Measurements from ENCODE around the gene UBAC2.
A peak's percentile ranks its signal among the peaks of the same experiment; 100 is the strongest.

The UBAC2 gene

DNA sequence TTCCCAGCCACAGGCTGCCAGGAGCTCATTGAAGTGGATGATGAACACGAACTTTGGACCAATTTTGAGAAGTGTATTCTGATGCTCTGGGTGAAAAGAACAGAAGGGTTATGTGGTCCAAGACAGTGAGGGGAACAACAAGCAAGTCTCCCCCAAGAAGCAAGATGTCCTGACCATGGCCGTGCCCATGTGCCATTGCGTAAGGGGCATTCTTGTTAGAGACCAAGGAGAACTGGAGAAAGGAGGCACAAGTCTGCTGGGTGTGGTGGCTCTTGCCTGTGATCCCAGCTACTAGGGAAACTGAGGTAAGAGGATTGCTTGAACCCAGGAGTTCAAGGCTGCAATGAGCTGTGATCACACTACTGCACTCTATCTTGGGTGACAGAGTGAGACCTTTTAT lies 27.0 kb upstream of the UBAC2 start:
- Mint-ChIP-seq H3K4me1 (ENCODE audit: low read depth) (peaks cover 23% of the 10 kb centered on the region), H3K9me3 (ENCODE audit: low read depth) (no peaks in the 10 kb centered on the region), H3K4me3 (no peak overlapping the region), H3K27ac (peak overlapping the region; percentile 46), H3K36me3 (no peaks in the 10 kb centered on the region), H3K27me3 (no peaks in the 10 kb centered on the region)

- no peaks in the 10 kb centered on the region for H3K27me3 Mint-ChIP-seq
- no peaks in the 10 kb centered on the region for H3K36me3 Mint-ChIP-seq
- no peak overlapping the region for H3K27ac Mint-ChIP-seq
- H3K9me3 Mint-ChIP-seq (ENCODE audit: low read depth): no peaks in the 10 kb centered on the region
- H3K4me3 Mint-ChIP-seq: no peak overlapping the region
- H3K4me1 Mint-ChIP-seq (ENCODE audit: low read depth): peaks cover 33% of the 10 kb centered on the region
These were observed 26.0 kb upstream of the UBAC2 start for GRCh38 chr13:99174533-99175100.

GRCh38 chr13:99176309-99177276 lies 24.1 kb upstream of the UBAC2 start:
- Mint-ChIP-seq H3K27ac (peak overlapping the region; percentile 83), H3K4me1 (ENCODE audit: low read depth) (peaks cover 45% of the 10 kb centered on the region), H3K36me3 (peaks cover 8% of the 10 kb centered on the region), H3K4me3 (peak overlapping the region; percentile 72), H3K9me3 (ENCODE audit: low read depth) (no peaks in the 10 kb centered on the region), H3K27me3 (no peaks in the 10 kb centered on the region)

DNA sequence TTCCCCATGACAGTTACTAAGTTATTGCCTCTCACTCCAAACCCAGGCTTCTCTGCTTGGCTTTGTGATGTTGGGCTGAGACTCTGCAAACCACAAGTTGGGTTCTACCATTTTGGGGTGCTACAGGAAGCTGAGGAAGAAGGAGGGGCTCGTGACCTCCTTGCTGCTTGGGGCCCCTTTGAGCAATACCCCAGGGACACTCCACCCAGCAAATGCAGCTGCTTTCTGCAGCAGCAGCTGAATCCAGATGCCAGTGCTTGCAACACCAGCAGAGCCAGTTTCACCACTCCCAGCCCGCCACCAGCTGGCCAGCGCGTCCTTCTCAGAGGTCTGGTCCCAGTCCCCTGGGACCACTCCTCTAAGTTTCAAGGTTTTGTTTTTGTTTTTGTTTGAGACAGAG lies 22.0 kb upstream of the UBAC2 start:
- Mint-ChIP-seq H3K27ac (peak overlapping the region; percentile 68), H3K9me3 (ENCODE audit: low read depth) (no peaks in the 10 kb centered on the region), H3K4me3 (peak overlapping the region; percentile 25), H3K4me1 (ENCODE audit: low read depth) (peaks cover 44% of the 10 kb centered on the region), H3K27me3 (no peaks in the 10 kb centered on the region), H3K36me3 (peaks cover 8% of the 10 kb centered on the region)

GRCh38 chr13:99179460-99179859 lies 21.2 kb upstream of the UBAC2 start:
- H3K9me3 Mint-ChIP-seq (ENCODE audit: low read depth): no peaks in the 10 kb centered on the region
- H3K27ac Mint-ChIP-seq: peak overlapping the region; percentile 68
- H3K4me1 Mint-ChIP-seq (ENCODE audit: low read depth): peaks cover 44% of the 10 kb centered on the region
- peak overlapping the region; percentile 64 for H3K4me3 Mint-ChIP-seq
- H3K36me3 Mint-ChIP-seq: peaks cover 8% of the 10 kb centered on the region
- H3K27me3 Mint-ChIP-seq: no peaks in the 10 kb centered on the region

DNA sequence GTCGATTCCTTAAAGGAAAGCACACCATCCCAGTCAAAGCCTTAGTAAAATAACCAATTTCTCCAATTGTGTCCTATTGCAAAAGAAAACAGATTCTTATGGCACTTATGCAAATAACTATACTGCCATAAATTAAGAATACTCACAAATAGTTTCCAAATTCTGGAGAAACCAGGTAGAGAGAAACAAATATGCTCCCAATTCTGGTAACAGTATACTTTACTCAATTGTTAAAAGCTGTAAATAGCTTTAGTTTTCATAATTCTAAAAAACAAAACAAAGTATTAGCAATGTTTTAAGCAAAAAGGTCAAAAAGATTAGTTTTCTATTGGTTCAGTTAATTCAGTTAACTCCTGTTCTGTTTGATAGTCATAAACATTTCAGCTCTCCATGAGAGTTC lies 18.2 kb upstream of the UBAC2 start:
- no peaks in the 10 kb centered on the region for H3K9me3 Mint-ChIP-seq (ENCODE audit: low read depth)
- H3K36me3 Mint-ChIP-seq: peaks cover 10% of the 10 kb centered on the region
- no peak overlapping the region for H3K4me3 Mint-ChIP-seq
- H3K27ac Mint-ChIP-seq: no peak overlapping the region
- H3K4me1 Mint-ChIP-seq (ENCODE audit: low read depth): peaks cover 34% of the 10 kb centered on the region
- no peaks in the 10 kb centered on the region for H3K27me3 Mint-ChIP-seq

DNA sequence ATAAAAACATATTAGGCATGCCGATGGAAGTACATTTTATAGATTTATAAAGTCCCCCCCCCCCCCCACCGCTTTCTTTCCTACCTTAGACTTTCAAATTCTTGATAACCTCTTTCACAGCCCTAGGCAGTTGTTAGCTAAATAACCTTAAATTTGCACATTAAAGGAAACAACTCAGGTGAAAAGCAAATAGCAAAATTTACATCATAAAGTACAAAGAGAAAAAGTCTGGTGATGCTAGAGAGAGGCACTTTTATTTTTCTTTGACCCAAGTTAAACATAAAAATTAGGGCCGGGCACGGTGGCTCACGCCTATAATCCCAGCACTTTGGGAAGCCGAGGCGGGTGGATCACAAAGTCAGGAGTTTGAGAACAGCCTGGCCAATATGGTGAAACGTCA lies 15.0 kb upstream of the UBAC2 start:
- Mint-ChIP-seq H3K4me3 (no peak overlapping the region), H3K27me3 (no peaks in the 10 kb centered on the region), H3K27ac (no peak overlapping the region), H3K36me3 (peaks cover 8% of the 10 kb centered on the region), H3K4me1 (ENCODE audit: low read depth) (peaks cover 3% of the 10 kb centered on the region), H3K9me3 (ENCODE audit: low read depth) (no peaks in the 10 kb centered on the region)

DNA sequence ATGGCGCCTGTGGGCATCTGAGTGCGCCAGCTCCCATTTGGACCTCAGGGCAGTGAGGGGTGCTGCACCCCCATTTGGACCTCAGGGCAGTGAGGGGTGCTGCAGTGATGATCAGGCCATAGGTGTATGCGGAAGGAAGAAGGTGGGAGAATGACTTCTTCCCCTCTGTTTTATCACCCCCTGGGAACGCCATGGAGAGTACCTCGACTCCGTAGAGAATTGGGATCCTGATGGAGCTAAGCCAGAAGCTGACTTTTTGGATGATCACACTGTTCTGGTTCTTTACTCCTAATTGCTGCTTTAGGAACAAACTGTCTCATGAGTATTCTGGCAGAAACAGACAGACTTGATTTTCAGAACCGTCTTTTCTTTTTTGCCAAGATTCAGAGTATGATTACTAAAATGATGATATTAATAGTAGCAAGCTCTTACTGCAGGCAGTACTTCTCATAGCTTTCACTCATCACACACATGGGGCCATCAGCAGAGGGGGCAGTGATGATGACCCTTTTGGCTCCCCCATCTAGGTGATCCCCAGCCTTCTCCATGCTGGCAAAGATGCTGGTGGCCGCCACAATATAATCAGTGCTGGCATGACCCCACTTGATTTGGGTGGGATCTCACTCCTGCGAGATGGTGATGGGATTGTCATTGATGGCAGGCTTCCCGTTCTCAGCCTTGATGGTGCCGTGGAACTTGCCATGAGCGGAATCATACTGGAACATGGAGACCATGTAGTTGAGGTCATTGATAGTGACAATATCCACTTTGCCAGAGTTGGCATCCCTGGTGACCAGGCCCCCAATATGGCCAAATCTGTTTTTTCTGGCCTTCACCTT lies 10.3 kb upstream of the UBAC2 start:
- Mint-ChIP-seq H3K9me3 (ENCODE audit: low read depth) (no peaks in the 10 kb centered on the region), H3K27ac (no peak overlapping the region), H3K4me3 (no peak overlapping the region), H3K27me3 (no peaks in the 10 kb centered on the region), H3K36me3 (no peaks in the 10 kb centered on the region), H3K4me1 (ENCODE audit: low read depth) (peaks cover 11% of the 10 kb centered on the region)

GRCh38 chr13:99191336-99191899 lies 9.2 kb upstream of the UBAC2 start:
- Mint-ChIP-seq H3K27me3 (no peaks in the 10 kb centered on the region), H3K27ac (peak overlapping the region; percentile 19), H3K36me3 (no peaks in the 10 kb centered on the region), H3K9me3 (ENCODE audit: low read depth) (no peaks in the 10 kb centered on the region), H3K4me3 (no peak overlapping the region), H3K4me1 (ENCODE audit: low read depth) (peaks cover 14% of the 10 kb centered on the region)

DNA sequence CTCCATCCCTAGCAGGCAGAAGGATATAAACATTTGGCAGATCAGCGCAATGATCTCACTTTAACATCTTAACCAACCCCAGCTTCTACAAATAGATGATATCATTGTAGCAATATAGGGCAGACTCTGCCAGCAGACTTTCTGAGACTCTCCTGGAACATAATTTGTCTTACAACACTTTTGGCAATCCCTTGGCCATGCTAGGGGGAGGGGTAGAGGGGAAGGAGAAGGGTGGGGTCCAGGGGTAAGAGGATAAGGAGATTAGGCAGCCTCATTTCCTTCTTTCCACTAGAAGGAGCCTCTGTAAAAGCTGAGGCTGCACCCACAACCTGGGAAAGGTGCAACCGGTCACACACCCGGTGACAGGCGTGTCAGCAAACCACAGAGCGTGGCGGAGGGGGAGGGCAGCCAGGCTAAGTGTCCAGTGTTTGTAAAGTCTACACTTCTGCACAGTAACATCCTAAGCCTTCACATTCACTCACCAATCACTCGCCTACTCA lies 8.7 kb upstream of the UBAC2 start:
- no peaks in the 10 kb centered on the region for H3K27me3 Mint-ChIP-seq
- H3K36me3 Mint-ChIP-seq: no peaks in the 10 kb centered on the region
- no peak overlapping the region for H3K4me3 Mint-ChIP-seq
- peak overlapping the region; percentile 19 for H3K27ac Mint-ChIP-seq
- peaks cover 19% of the 10 kb centered on the region for H3K4me1 Mint-ChIP-seq (ENCODE audit: low read depth)
- H3K9me3 Mint-ChIP-seq (ENCODE audit: low read depth): no peaks in the 10 kb centered on the region

- no peaks in the 10 kb centered on the region for H3K36me3 Mint-ChIP-seq
- H3K4me3 Mint-ChIP-seq: no peak overlapping the region
- no peaks in the 10 kb centered on the region for H3K9me3 Mint-ChIP-seq (ENCODE audit: low read depth)
- no peaks in the 10 kb centered on the region for H3K27me3 Mint-ChIP-seq
- no peak overlapping the region for H3K27ac Mint-ChIP-seq
- H3K4me1 Mint-ChIP-seq (ENCODE audit: low read depth): peaks cover 24% of the 10 kb centered on the region
These were observed 8.2 kb upstream of the UBAC2 start for GRCh38 chr13:99192480-99192879.

DNA sequence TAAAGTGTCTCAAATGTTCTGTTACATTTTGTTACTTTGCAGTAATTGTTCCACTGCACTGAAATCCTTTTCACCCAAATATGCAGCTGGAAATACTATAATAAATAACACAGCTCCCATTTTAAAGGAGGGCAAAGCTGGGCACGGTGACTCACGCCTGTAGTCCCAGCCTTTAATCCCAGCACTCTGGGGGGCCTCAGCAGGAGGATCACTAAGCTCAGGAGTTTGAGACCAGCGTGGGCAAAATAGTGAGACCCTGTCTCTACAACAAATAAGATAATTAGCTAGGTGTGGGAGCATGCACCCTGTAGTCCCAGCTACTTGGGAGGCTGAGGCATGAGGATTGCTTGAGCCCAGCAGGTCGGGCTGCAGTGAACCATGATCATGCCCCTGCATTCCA lies 7.5 kb upstream of the UBAC2 start:
- H3K27ac Mint-ChIP-seq: no peak overlapping the region
- no peak overlapping the region for H3K4me3 Mint-ChIP-seq
- H3K27me3 Mint-ChIP-seq: no peaks in the 10 kb centered on the region
- H3K4me1 Mint-ChIP-seq (ENCODE audit: low read depth): peaks cover 26% of the 10 kb centered on the region
- H3K36me3 Mint-ChIP-seq: no peaks in the 10 kb centered on the region
- no peaks in the 10 kb centered on the region for H3K9me3 Mint-ChIP-seq (ENCODE audit: low read depth)

DNA sequence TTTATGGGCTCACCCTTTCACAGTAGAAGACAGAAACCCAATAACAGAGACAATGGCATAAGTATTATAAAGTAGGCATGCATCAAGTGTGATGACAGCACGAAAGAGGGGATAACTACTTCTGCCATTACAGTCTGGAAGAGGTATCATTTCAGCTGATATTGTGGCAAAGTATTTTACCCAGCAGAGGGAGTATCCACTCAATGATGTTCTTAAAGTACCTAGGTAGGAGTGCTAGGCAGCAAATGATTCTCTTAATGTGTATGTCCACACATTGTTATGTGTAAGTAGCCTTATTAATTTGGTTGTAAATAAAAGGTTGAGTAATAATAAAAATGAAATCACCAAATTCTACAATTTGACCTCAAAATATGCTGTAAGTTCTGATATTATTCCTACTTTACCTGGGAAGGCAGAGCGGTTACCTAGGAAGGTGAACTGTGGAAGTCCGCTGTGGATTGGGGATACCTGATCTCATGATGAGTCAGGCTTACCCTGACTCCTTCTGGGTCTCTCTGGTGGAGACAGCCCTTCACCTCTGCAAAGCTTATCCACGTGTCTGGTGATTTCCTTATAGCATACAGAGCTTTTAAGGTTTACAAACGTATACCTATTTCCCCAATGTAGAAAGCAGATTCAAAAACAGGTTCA lies 4.1 kb upstream of the UBAC2 start:
- peak overlapping the region; percentile 81 for H3K27ac Mint-ChIP-seq
- H3K4me3 Mint-ChIP-seq: no peak overlapping the region
- H3K9me3 Mint-ChIP-seq (ENCODE audit: low read depth): no peaks in the 10 kb centered on the region
- peaks cover 41% of the 10 kb centered on the region for H3K4me1 Mint-ChIP-seq (ENCODE audit: low read depth)
- peaks cover 3% of the 10 kb centered on the region for H3K36me3 Mint-ChIP-seq
- no peaks in the 10 kb centered on the region for H3K27me3 Mint-ChIP-seq

DNA sequence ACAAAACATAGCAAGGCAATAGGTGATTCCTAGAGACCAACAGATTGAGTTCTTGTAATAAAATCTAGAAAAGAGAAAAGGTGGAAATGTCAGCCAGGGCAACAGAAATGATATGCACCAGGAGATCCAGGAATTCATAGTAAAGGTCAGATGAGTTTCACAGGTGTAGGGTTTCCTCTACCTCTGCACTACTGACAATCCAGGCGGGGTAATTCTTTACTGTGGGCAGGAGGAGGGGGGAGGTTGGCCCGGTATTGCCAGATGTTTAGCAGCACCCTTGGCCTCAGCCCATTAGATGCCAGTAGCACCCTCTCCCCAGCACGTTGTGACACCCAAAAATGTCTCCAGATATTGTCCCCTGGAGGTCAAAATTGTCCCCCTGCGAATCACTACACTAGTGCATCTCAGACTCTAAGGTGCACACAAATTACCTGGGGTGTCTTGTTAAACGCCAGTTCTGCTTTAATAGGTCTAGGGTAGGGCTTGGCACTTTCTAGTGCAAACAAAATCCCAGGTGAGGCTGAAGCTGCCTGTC lies 3.5 kb upstream of the UBAC2 start:
- peaks cover 3% of the 10 kb centered on the region for H3K36me3 Mint-ChIP-seq
- H3K9me3 Mint-ChIP-seq (ENCODE audit: low read depth): no peaks in the 10 kb centered on the region
- H3K4me3 Mint-ChIP-seq: no peak overlapping the region
- H3K4me1 Mint-ChIP-seq (ENCODE audit: low read depth): peaks cover 38% of the 10 kb centered on the region
- peak overlapping the region; percentile 58 for H3K27ac Mint-ChIP-seq
- no peaks in the 10 kb centered on the region for H3K27me3 Mint-ChIP-seq
